Heart left ventricle (tissue), 13 donors: ENCODE measurements around the gene LINC01488.

Experiments used
- CTCF ChIP-seq, 12 donors: fragments of 200-600 bp; sonication (generic) in 4 of 12; IDR thresholded peaks; one replicate each; pipeline versions ENCODE4 v1.5.0 to v1.8.0; 2018 to 2022; ENCODE audit warnings: antibody characterized with exemption in 12 of 12, mild to moderate bottlenecking in 5 of 12
- POLR2A ChIP-seq, 2 donors: fragments of 450-650 bp; IDR thresholded peaks; one replicate each; pipeline ENCODE4 v1.6.1; 2017; ENCODE audit warnings: antibody characterized with exemption in 2 of 2, mild to moderate bottlenecking in 2 of 2, moderate library complexity in 2 of 2
- donor health status: ischemic (EF 13 %, LVEDD 7.1; RV severe dilation, severe dysfunction).
- donor health status: DM: no; HTN: yes; CAD: no.
- donor health status: DM: no; HTN: no; CAD: no.
- donor health status: ischemic (EF 25% LVEDD 6.9; RV normal size, moderate dysfunction).
- donor health status: ischemic (EF 25% LVEDD 5.7; RV mildly dilated, moderate dysfunction).
- donor health status: ischemic (EF 35%, LVEDD 5.7; RV mildly dilated, moderate dysfunction).
- donor health status: nonischemic (EF 11% LVEDD 7.7; RV severe dilation, severe dysfunction).
- donor health status: DM: yes; HTN: yes; CAD: no.
- donor health status: PGD.
- donor health status: ischemic (EF 29% LVEDD 5.4; RV normal size, mild dysfunction).
- donor health status: nonischemic (EF 23%, LVEDD 6.1; RV moderate dilation, normal function).

GRCh38 chr11:69492201-69492991, 10.9 kb downstream of the LINC01488 start:
- no peak for TF ChIP-seq CTCF (IDR thresholded peaks at IDR 0.05)
- TF ChIP-seq POLR2A (IDR thresholded peaks at IDR 0.05) = no peak
